HTR-8/SVneo (cell line): ENCODE measurements around the gene CNTD1.
A peak's percentile ranks its signal among the peaks of the same experiment; 100 is the strongest.
"Not testable (repeated sequence)": the region's sequence is repeated elsewhere in the genome, so short reads cannot be mapped to it uniquely, and the experiment has no call there.

Experiments
- DNase-seq: peaks from one replicate; pipeline ENCODE4 v3.0.0; 2011; ENCODE audit warnings: low spot score, mixed read lengths; ENCODE audit not compliant: insufficient read length
- FAIRE-seq: peaks from 2 replicates; lab custom pipeline; 2011; peaks lifted over from hg19 to GRCh38; lab: Jason Lieb, UNC

Gene CNTD1, protein sequence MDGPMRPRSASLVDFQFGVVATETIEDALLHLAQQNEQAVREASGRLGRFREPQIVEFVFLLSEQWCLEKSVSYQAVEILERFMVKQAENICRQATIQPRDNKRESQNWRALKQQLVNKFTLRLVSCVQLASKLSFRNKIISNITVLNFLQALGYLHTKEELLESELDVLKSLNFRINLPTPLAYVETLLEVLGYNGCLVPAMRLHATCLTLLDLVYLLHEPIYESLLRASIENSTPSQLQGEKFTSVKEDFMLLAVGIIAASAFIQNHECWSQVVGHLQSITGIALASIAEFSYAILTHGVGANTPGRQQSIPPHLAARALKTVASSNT

GRCh38 chr17:42798383-42799380 lies at the start of gene CNTD1, which contains the start of gene COA3:
Gene CNTD1 (plus strand): TSS chr17:42798861. CDS start chr17:42799068, 207 bp downstream.
Gene COA3 (minus strand): TSS chr17:42798704. CDS start chr17:42798681, 23 bp downstream.
- peak; percentile 90 for FAIRE-seq
- DNase-seq: peak; percentile 98

- DNase-seq (no peak), FAIRE-seq (no peak)
Observed at GRCh38 chr17:42748908-42749798, 49.5 kb upstream of the CNTD1 start.

- FAIRE-seq: no peak
- DNase-seq: no peak
Observed at GRCh38 chr17:42750739-42751344, 47.8 kb upstream of the CNTD1 start.

GRCh38 chr17:42751628-42752027 lies 47.0 kb upstream of the CNTD1 start:
- no peak for FAIRE-seq
- no peak for DNase-seq

DNA sequence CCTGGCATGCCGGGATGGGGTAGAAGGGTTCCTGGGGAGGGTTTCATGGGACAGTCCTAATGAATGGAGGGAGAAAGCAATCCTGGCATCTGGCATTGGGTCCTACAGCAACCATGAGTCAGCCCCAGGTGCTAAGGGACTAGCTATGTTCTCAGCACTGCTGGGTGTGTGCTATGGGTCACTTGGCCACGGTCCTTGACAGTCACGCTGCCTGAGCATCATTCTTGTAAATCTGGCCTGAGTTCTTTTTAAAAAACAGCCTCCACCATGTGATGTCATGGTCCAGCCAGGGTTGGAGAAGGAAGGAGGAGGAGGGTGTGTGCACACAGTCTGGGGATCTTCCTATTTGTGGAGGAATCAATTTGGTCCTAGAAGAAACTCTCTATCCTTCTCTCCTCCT lies 43.9 kb upstream of the CNTD1 start:
- DNase-seq: no peak
- no peak for FAIRE-seq

GRCh38 chr17:42759982-42760651 lies 38.5 kb upstream of the CNTD1 start:
- DNase-seq: no peak
- FAIRE-seq: peak; percentile 31

- no peak for DNase-seq
Observed at GRCh38 chr17:42760652-42761581, 37.7 kb upstream of the CNTD1 start, which contains the start of gene RAMP2. Gene RAMP2 (plus strand): TSS chr17:42761227. CDS start chr17:42761262, 35 bp downstream.

GRCh38 chr17:42761638-42762037 lies 37.0 kb upstream of the CNTD1 start:
- FAIRE-seq (no peak), DNase-seq (no peak)

More at GRCh38 chr17:42760652-42761581, 37.7 kb upstream of the CNTD1 start, which contains the start of gene RAMP2:
- no peak for FAIRE-seq

GRCh38 chr17:42766124-42766523 lies 32.5 kb upstream of the CNTD1 start:
- no peak for DNase-seq
- FAIRE-seq: no peak

- no peak for FAIRE-seq
- no peak for DNase-seq
Observed at GRCh38 chr17:42767512-42767911, 31.1 kb upstream of the CNTD1 start.

- DNase-seq, FAIRE-seq: not testable (repeated sequence)
Observed at GRCh38 chr17:42768006-42768405, 30.7 kb upstream of the CNTD1 start.

GRCh38 chr17:42769964-42770363 lies 28.7 kb upstream of the CNTD1 start:
- not testable (repeated sequence) for FAIRE-seq, DNase-seq

GRCh38 chr17:42772945-42773289 lies 25.7 kb upstream of the CNTD1 start:
- FAIRE-seq: no peak
- DNase-seq: no peak

DNA sequence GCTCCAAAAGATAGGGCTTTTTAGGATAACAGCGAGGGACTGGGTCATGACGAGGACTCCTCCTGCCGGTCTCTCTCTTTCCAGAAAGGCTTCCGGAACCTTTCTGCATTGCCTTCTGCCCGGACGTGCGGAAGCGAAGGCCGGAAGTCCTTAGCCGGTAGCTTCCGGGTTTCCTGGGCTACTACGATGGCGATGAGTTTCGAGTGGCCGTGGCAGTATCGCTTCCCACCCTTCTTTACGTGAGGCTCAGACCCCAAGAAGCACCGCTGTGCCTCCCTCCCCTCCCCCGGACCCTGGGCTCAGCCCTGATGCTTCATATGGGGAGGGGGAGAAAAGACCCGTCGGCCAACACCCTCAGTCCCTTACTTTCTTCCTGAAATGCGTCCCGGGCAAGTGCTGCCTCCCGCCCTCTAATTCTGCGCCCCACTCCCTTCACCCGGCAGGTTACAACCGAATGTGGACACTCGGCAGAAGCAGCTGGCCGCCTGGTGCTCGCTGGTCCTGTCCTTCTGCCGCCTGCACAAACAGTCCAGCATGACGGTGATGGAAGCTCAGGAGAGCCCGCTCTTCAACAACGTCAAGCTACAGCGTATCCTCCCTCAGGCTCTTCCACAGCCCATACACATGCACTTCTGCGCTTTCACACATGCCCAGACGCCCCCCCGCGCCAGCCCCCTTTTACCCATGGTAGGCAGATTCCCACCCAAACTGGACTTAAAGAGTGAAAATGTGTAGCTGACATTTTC lies 25.2 kb upstream of the CNTD1 start, which contains the start of gene VPS25:
Gene VPS25, plus strand, starts transcription at position 160 of the 746 bp plus-strand sequence. Its CDS starts 27 bp downstream, at position 187.
- FAIRE-seq: no peak
- peak; percentile 87 for DNase-seq

GRCh38 chr17:42774066-42774745 lies 24.5 kb upstream of the CNTD1 start:
- no peak for DNase-seq
- FAIRE-seq: no peak

- DNase-seq: no peak
- no peak for FAIRE-seq
Observed at GRCh38 chr17:42775534-42776098, 23.0 kb upstream of the CNTD1 start.
